ENCODE measurements around the gene AKAP8L.

The AKAP8L gene

GRCh38 chr19:15371786-15372380 is 46.9 kb downstream of the AKAP8L start:
- no peak overlapping the region for H3K27ac ChIP-seq (ENCODE audit: low read length)
- H3K36me3 ChIP-seq (ENCODE audit: insufficient read depth, low read length), result peaks cover 86% of the 10 kb centered on the region
- H3K79me2 ChIP-seq (ENCODE audit: insufficient read depth, low read length), result peaks cover 64% of the 10 kb centered on the region
- no peaks in the 10 kb centered on the region for H3K27me3 ChIP-seq (ENCODE audit: insufficient read depth, low read length, poor library complexity)
- no peak overlapping the region for H2AFZ ChIP-seq (ENCODE audit: low read depth, low read length)
- H3K4me1 ChIP-seq (ENCODE audit: insufficient read depth, low read length), result peaks cover 13% of the 10 kb centered on the region
- DNase-seq, result no peak
- peaks cover 74% of the 10 kb centered on the region for H4K20me1 ChIP-seq (ENCODE audit: insufficient read depth, low read length)
- H3K9ac ChIP-seq (ENCODE audit: low read depth, low read length), result no peak overlapping the region
- ATAC-seq (ENCODE audit: insufficient read depth, low read depth), result no peak
- H3K4me2 ChIP-seq (ENCODE audit: insufficient read depth, low read length), result no peak overlapping the region
- no peaks in the 10 kb centered on the region for H3K9me3 ChIP-seq (ENCODE audit: insufficient read depth, low read length, severe bottlenecking)
- no peak for TF ChIP-seq EZH2 (IDR thresholded peaks at IDR 0.05; ENCODE audit: borderline replicate concordance, low read depth, low read length, severe bottlenecking)
- TF ChIP-seq, protein P1, sequence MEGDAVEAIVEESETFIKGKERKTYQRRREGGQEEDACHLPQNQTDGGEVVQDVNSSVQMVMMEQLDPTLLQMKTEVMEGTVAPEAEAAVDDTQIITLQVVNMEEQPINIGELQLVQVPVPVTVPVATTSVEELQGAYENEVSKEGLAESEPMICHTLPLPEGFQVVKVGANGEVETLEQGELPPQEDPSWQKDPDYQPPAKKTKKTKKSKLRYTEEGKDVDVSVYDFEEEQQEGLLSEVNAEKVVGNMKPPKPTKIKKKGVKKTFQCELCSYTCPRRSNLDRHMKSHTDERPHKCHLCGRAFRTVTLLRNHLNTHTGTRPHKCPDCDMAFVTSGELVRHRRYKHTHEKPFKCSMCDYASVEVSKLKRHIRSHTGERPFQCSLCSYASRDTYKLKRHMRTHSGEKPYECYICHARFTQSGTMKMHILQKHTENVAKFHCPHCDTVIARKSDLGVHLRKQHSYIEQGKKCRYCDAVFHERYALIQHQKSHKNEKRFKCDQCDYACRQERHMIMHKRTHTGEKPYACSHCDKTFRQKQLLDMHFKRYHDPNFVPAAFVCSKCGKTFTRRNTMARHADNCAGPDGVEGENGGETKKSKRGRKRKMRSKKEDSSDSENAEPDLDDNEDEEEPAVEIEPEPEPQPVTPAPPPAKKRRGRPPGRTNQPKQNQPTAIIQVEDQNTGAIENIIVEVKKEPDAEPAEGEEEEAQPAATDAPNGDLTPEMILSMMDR (IDR thresholded peaks at IDR 0.05; ENCODE audit: borderline replicate concordance, extremely low read depth, low read length, poor library complexity, severe bottlenecking), result no peak
- no peak overlapping the region for H3K4me3 ChIP-seq (ENCODE audit: low read depth in 1 of 2, low read length in 2 of 2)

GRCh38 chr19:15371119-15371518 is 47.7 kb downstream of the AKAP8L start:
- Histone ChIP-seq H3K79me2 (ENCODE audit: insufficient read depth, low read length) (peaks cover 57% of the 10 kb centered on the region), H3K36me3 (ENCODE audit: insufficient read depth, low read length) (peaks cover 93% of the 10 kb centered on the region), H3K4me2 (ENCODE audit: insufficient read depth, low read length) (no peak overlapping the region), H3K4me3 (ENCODE audit: low read depth in 1 of 2, low read length in 2 of 2) (no peak overlapping the region), H3K27ac (ENCODE audit: low read length) (no peak overlapping the region), H3K9me3 (ENCODE audit: insufficient read depth, low read length, severe bottlenecking) (no peaks in the 10 kb centered on the region), H4K20me1 (ENCODE audit: insufficient read depth, low read length) (peaks cover 70% of the 10 kb centered on the region), H3K9ac (ENCODE audit: low read depth, low read length) (no peak overlapping the region), H3K27me3 (ENCODE audit: insufficient read depth, low read length, poor library complexity) (no peaks in the 10 kb centered on the region), H3K4me1 (ENCODE audit: insufficient read depth, low read length) (peaks cover 6% of the 10 kb centered on the region), H2AFZ (ENCODE audit: low read depth, low read length) (no peak overlapping the region)
- ATAC-seq (ENCODE audit: insufficient read depth, low read depth), result no peak
- DNase-seq, result no peak
- TF ChIP-seq EZH2 (IDR thresholded peaks at IDR 0.05; ENCODE audit: borderline replicate concordance, low read depth, low read length, severe bottlenecking), result no peak
- TF ChIP-seq, protein P1 (IDR thresholded peaks at IDR 0.05; ENCODE audit: borderline replicate concordance, extremely low read depth, low read length, poor library complexity, severe bottlenecking), result no peak

- peaks cover 49% of the 10 kb centered on the region for H3K79me2 ChIP-seq (ENCODE audit: insufficient read depth, low read length)
- no peak for TF ChIP-seq EZH2 (IDR thresholded peaks at IDR 0.05; ENCODE audit: borderline replicate concordance, low read depth, low read length, severe bottlenecking)
- TF ChIP-seq, protein P1 (IDR thresholded peaks at IDR 0.05; ENCODE audit: borderline replicate concordance, extremely low read depth, low read length, poor library complexity, severe bottlenecking), result no peak
- no peak overlapping the region for H3K4me2 ChIP-seq (ENCODE audit: insufficient read depth, low read length)
- H3K4me1 ChIP-seq (ENCODE audit: insufficient read depth, low read length), result 0 out of 2 replicates have a peak, but pooled peaks cover under 1% of the 10 kb centered on the region
- DNase-seq (no peak), ATAC-seq (ENCODE audit: insufficient read depth, low read depth) (no peak)
- peaks cover 99% of the 10 kb centered on the region for H3K36me3 ChIP-seq (ENCODE audit: insufficient read depth, low read length)
- no peak overlapping the region for H3K9ac ChIP-seq (ENCODE audit: low read depth, low read length)
- peaks cover 62% of the 10 kb centered on the region for H4K20me1 ChIP-seq (ENCODE audit: insufficient read depth, low read length)
- no peaks in the 10 kb centered on the region for H3K9me3 ChIP-seq (ENCODE audit: insufficient read depth, low read length, severe bottlenecking)
- no peak overlapping the region for H3K27ac ChIP-seq (ENCODE audit: low read length)
- H3K4me3 ChIP-seq (ENCODE audit: low read depth in 1 of 2, low read length in 2 of 2), result no peak overlapping the region
- H3K27me3 ChIP-seq (ENCODE audit: insufficient read depth, low read length, poor library complexity), result no peaks in the 10 kb centered on the region
- H2AFZ ChIP-seq (ENCODE audit: low read depth, low read length), result no peak overlapping the region
Measured at GRCh38 chr19:15369594-15369891, 49.2 kb downstream of the AKAP8L start.
